HepG2 (cell line): ENCODE results near the gene CNPPD1. TPM values are rescaled to one million over a fixed set of nuclear protein-coding genes. Genes with fewer than 3 reads are reported as not detected.

Experiments
- AGO2 ChIP-seq: fragments of 200-400 bp; formaldehyde crosslinking; optimal IDR thresholded peaks from 2 replicates; pipeline ENCODE3; 2017; ENCODE audit warnings: mild to moderate bottlenecking, low read depth, low read length, moderate library complexity
- ATF3 ChIP-seq: sonication (generic); formaldehyde crosslinking; IDR thresholded peaks from 2 replicates; pipeline ENCODE4 v1.4.0; 2020; ENCODE audit warnings: missing genetic modification reagents
- CSRNP2 ChIP-seq: sonication (generic); formaldehyde crosslinking; conservative IDR thresholded peaks from 2 replicates; pipeline ENCODE4 v1.8.0; 2022; ENCODE audit warnings: low read depth, missing genetic modification reagents
- EZH2 ChIP-seq: conservative IDR thresholded peaks from 2 replicates; pipeline ENCODE4 v1.6.1; 2012; ENCODE audit warnings: mild to moderate bottlenecking, low read depth, low read length, moderate library complexity
- FOXA1 ChIP-seq, 2 experiments: fragments of 450-650 bp in 1 of 2; sonication (generic) in 1 of 2; formaldehyde crosslinking in 1 of 2; IDR thresholded peaks; 2 replicates each; pipeline versions ENCODE4 v1.4.0 to v1.6.1; 2016 to 2020; ENCODE audit warnings: missing genetic modification reagents in 1 of 2
- GATA4 ChIP-seq: sonication (generic); IDR thresholded peaks from 2 replicates; pipeline ENCODE4 v1.6.1; 2016; ENCODE audit warnings: antibody characterized with exemption, low read depth, borderline replicate concordance
- GATAD1 ChIP-seq: IDR thresholded peaks from 2 replicates; pipeline ENCODE4 v1.6.1; 2016; ENCODE audit warnings: missing genetic modification reagents, missing compliant biosample characterization
- JUNB ChIP-seq: sonication (generic); formaldehyde crosslinking; IDR thresholded peaks from 2 replicates; pipeline ENCODE4 v1.8.0; 2022; ENCODE audit warnings: missing genetic modification reagents, mild to moderate bottlenecking, borderline replicate concordance
- KLF11 ChIP-seq: IDR thresholded peaks from 2 replicates; pipeline ENCODE4 v1.6.1; 2016; ENCODE audit warnings: missing compliant biosample characterization
- KLF13 ChIP-seq: sonication (generic); formaldehyde crosslinking; IDR thresholded peaks from 2 replicates; pipeline ENCODE4 v1.4.0; 2020; ENCODE audit warnings: mild to moderate bottlenecking, missing genetic modification reagents
- MAZ ChIP-seq, 2 experiments: sonication (generic) in 1 of 2; formaldehyde crosslinking in 1 of 2; IDR thresholded peaks; 2 replicates each; pipeline versions ENCODE4 v1.5.0 to v1.6.1; 2012 to 2020; ENCODE audit warnings: low read depth in 2 of 2, mild to moderate bottlenecking in 2 of 2, borderline replicate concordance in 1 of 2, improper control_type of control experiment in 1 of 2, low read length in 1 of 2, missing genetic modification reagents in 1 of 2, moderate library complexity in 1 of 2
- NFKB2 ChIP-seq: sonication (generic); formaldehyde crosslinking; IDR thresholded peaks from 2 replicates; pipeline ENCODE4 v1.4.0; 2020; ENCODE audit warnings: missing genetic modification reagents, borderline replicate concordance
- NPAS2 ChIP-seq: sonication (generic); formaldehyde crosslinking; IDR thresholded peaks from 2 replicates; pipeline ENCODE4 v1.8.0; 2022; ENCODE audit warnings: mild to moderate bottlenecking, missing genetic modification reagents, borderline replicate concordance
- PAX8 ChIP-seq: sonication (generic); formaldehyde crosslinking; IDR thresholded peaks from 2 replicates; pipeline ENCODE4 v1.8.0; 2022; ENCODE audit warnings: mild to moderate bottlenecking, missing genetic modification reagents, borderline replicate concordance
- RAD51 ChIP-seq: fragments of 450-650 bp; IDR thresholded peaks from 2 replicates; pipeline ENCODE4 v1.6.1; 2016; ENCODE audit warnings: borderline replicate concordance
- REXO4 ChIP-seq: sonication (generic); formaldehyde crosslinking; IDR thresholded peaks from 2 replicates; pipeline ENCODE4 v1.8.0; 2022; ENCODE audit warnings: missing genetic modification reagents, mild to moderate bottlenecking, borderline replicate concordance
- RXRB ChIP-seq: IDR thresholded peaks from 2 replicates; pipeline ENCODE4 v1.6.1; 2016; ENCODE audit warnings: borderline replicate concordance, missing genetic modification reagents, missing compliant biosample characterization
- SRY ChIP-seq: sonication (generic); formaldehyde crosslinking; IDR thresholded peaks from 2 replicates; pipeline ENCODE4 v1.8.0; 2022; ENCODE audit warnings: mild to moderate bottlenecking, missing genetic modification reagents
- U2AF2 ChIP-seq: fragments of 200-400 bp; formaldehyde crosslinking; IDR thresholded peaks from 2 replicates; pipeline ENCODE4 v1.6.1; 2017; ENCODE audit warnings: low read depth, mild to moderate bottlenecking, low read length
- YY1 ChIP-seq: IDR thresholded peaks from 2 replicates; pipeline ENCODE4 v1.6.1; 2011; ENCODE audit warnings: low read length, low read depth, moderate library complexity, mild to moderate bottlenecking; ENCODE audit not compliant: insufficient read depth, insufficient replicate concordance
- ZBTB42 ChIP-seq: sonication (generic); formaldehyde crosslinking; IDR thresholded peaks from 2 replicates; pipeline ENCODE4 v1.5.0; 2020; ENCODE audit warnings: mild to moderate bottlenecking, missing genetic modification reagents
- ZNF232 ChIP-seq: sonication (generic); formaldehyde crosslinking; IDR thresholded peaks from 2 replicates; pipeline ENCODE4 v1.4.0; 2020; ENCODE audit warnings: missing genetic modification reagents, borderline replicate concordance
- ZNF264 ChIP-seq: sonication (generic); formaldehyde crosslinking; IDR thresholded peaks from 2 replicates; pipeline ENCODE4 v1.4.0; 2020; ENCODE audit warnings: missing genetic modification reagents
- ZNF446 ChIP-seq: sonication (generic); formaldehyde crosslinking; IDR thresholded peaks from 2 replicates; pipeline ENCODE4 v1.5.0; 2020; ENCODE audit warnings: mild to moderate bottlenecking, missing genetic modification reagents
- polyA plus RNA-seq, 8 experiments: library from polyadenylated mRNA; depleted of rRNA in 3 of 8; stranded (reverse) in 7 of 8; unstranded in 1 of 8; fragments of >200 nt; fragmentation: Illumina TruSeq in 4 of 8; extraction: Trizol in 4 of 8; gene quantifications; 2 replicates each; pipeline versions ENCODE4 v1.2.1 to v1.2.3, GENCODE V29; 2011 to 2016; ENCODE audit warnings: low read depth in 4 of 8, missing spikeins in 1 of 8, mixed read lengths in 1 of 8; ENCODE audit not compliant: insufficient read depth in 1 of 8
- total RNA-seq, 5 experiments: library from RNA; depleted of rRNA; stranded (reverse); fragments of >200 nt; fragmentation: Illumina TruSeq; extraction: Trizol; gene quantifications; 2 replicates each; pipeline ENCODE4 v1.2.3, GENCODE V29; 2016; ENCODE audit warnings: low read depth in 1 of 5
- TF ChIP-seq, protein P1 (sequence below): sonication (generic); formaldehyde crosslinking; IDR thresholded peaks from 2 replicates; pipeline ENCODE4 v1.9.0; 2021; ENCODE audit warnings: missing genetic modification reagents, mild to moderate bottlenecking, borderline replicate concordance
- TF ChIP-seq, protein P2 (sequence below): sonication (generic); formaldehyde crosslinking; IDR thresholded peaks from 2 replicates; pipeline ENCODE4 v1.8.1; 2023; ENCODE audit warnings: mild to moderate bottlenecking, missing genetic modification reagents, borderline replicate concordance

The CNPPD1 gene
- total and polyA plus RNA-seq, 2 of the 13 experiments (the other 11 are each of a cell fraction or from before 2014, with no cell fraction given) = 35.5 to 49.4 TPM

GRCh38 chr2:219176818-219177551 is at the start of gene CNPPD1 (continued):
- TF ChIP-seq, protein P1, sequence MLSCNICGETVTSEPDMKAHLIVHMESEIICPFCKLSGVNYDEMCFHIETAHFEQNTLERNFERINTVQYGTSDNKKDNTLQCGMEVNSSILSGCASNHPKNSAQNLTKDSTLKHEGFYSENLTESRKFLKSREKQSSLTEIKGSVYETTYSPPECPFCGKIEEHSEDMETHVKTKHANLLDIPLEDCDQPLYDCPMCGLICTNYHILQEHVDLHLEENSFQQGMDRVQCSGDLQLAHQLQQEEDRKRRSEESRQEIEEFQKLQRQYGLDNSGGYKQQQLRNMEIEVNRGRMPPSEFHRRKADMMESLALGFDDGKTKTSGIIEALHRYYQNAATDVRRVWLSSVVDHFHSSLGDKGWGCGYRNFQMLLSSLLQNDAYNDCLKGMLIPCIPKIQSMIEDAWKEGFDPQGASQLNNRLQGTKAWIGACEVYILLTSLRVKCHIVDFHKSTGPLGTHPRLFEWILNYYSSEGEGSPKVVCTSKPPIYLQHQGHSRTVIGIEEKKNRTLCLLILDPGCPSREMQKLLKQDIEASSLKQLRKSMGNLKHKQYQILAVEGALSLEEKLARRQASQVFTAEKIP (CRISPR knock-in tag) = no peak
- TF ChIP-seq ZNF232 (CRISPR knock-in tag) = peak; percentile 95
- peak; percentile 89; the same call in 1 of the 2 replicates for TF ChIP-seq REXO4
- TF ChIP-seq CSRNP2 = peak; percentile 89; the same call in 1 of the 2 replicates
- TF ChIP-seq, protein P2, sequence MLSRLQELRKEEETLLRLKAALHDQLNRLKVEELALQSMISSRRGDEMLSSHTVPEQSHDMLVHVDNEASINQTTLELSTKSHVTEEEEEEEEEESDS (CRISPR knock-in tag) = peak; percentile 76
- TF ChIP-seq EZH2 = no peak
- TF ChIP-seq AGO2 = peak; percentile 94
- TF ChIP-seq RXRB = peak; percentile 71; the same call in 1 of the 2 replicates
- peak; percentile 77; the same call in 1 of the 2 replicates for TF ChIP-seq ZNF264 (CRISPR knock-in tag)
- TF ChIP-seq NPAS2 = no peak
- TF ChIP-seq JUNB (CRISPR knock-in tag) = peak; percentile 74; the same call in 1 of the 2 replicates
- TF ChIP-seq ATF3 (CRISPR knock-in tag) = peak; percentile 71; the same call in 1 of the 2 replicates
- peak; percentile 80; the same call in 1 of the 2 replicates for TF ChIP-seq GATA4
- TF ChIP-seq NFKB2 (CRISPR knock-in tag) = peak; percentile 99
- peak; percentile 57 for TF ChIP-seq YY1
- no peak for TF ChIP-seq KLF11
- TF ChIP-seq PAX8 (CRISPR knock-in tag) = peak; percentile 95; the same call in 1 of the 2 replicates
- TF ChIP-seq FOXA1 (IDR thresholded peaks at IDR 0.05) = no peak
- TF ChIP-seq FOXA1 (CRISPR knock-in tag; IDR thresholded peaks at IDR 0.05) = peak; percentile 59
- peak; percentile 91 for TF ChIP-seq MAZ (IDR thresholded peaks at IDR 0.05; ENCODE audit: borderline replicate concordance, low read depth, low read length)
- TF ChIP-seq MAZ (CRISPR knock-in tag; IDR thresholded peaks at IDR 0.05; ENCODE audit: low read depth) = peak; percentile 99
- no peak for TF ChIP-seq RAD51
- TF ChIP-seq KLF13 (CRISPR knock-in tag) = no peak
- TF ChIP-seq U2AF2 = 0 out of 2 replicates have a peak, but pooled peaks have one; percentile 31
- peak; percentile 67; the same call in 1 of the 2 replicates for TF ChIP-seq ZNF446
- TF ChIP-seq GATAD1 (CRISPR knock-in tag) = peak; percentile 89
- peak; percentile 91 for TF ChIP-seq ZBTB42 (CRISPR knock-in tag)
- TF ChIP-seq SRY (CRISPR knock-in tag) = peak; percentile 92
